HuH-7 (cell line): Measurements from ENCODE around the gene SIRT2.
"Not testable (repeated sequence)": the region's sequence is repeated elsewhere in the genome, so short reads cannot be mapped to it uniquely, and the experiment has no call there.

Experiments
- DNase-seq: peaks from one replicate; pipeline ENCODE4 v3.0.0; 2011; ENCODE audit warnings: low spot score

The SIRT2 gene

GRCh38 chr19:38867171-38867780 lies 32.1 kb downstream of the SIRT2 start:
- DNase-seq: no peak

- no peak for DNase-seq
These were observed 36.9 kb downstream of the SIRT2 start for GRCh38 chr19:38862321-38863059.

GRCh38 chr19:38861368-38861767 lies 38.0 kb downstream of the SIRT2 start:
- DNase-seq: no peak

GRCh38 chr19:38859631-38860204 lies 39.7 kb downstream of the SIRT2 start:
- DNase-seq: not testable (repeated sequence)

GRCh38 chr19:38856813-38857212 lies 42.6 kb downstream of the SIRT2 start:
- DNase-seq: no peak

GRCh38 chr19:38855751-38856150 lies 43.7 kb downstream of the SIRT2 start:
- not testable (repeated sequence) for DNase-seq

GRCh38 chr19:38854961-38855360 lies 44.5 kb downstream of the SIRT2 start:
- DNase-seq: not testable (repeated sequence)

GRCh38 chr19:38853214-38853613 lies 46.2 kb downstream of the SIRT2 start:
- DNase-seq: no peak

GRCh38 chr19:38852231-38853044 lies 47.0 kb downstream of the SIRT2 start:
- peak; percentile 67 for DNase-seq

- peak; percentile 89 for DNase-seq
These were observed 47.7 kb downstream of the SIRT2 start for GRCh38 chr19:38851622-38852230.

GRCh38 chr19:38850976-38851621 lies 48.3 kb downstream of the SIRT2 start:
- DNase-seq: no peak

GRCh38 chr19:38850436-38850975 lies 48.9 kb downstream of the SIRT2 start:
- no peak for DNase-seq

GRCh38 chr19:38849860-38850435 lies 49.5 kb downstream of the SIRT2 start, which contains the start of gene HNRNPL:
HNRNPL (minus strand) TSS chr19:38849986; CDS start chr19:38849966, 20 bp downstream.
- DNase-seq: peak; percentile 99

GRCh38 chr19:38849147-38849859 lies 50.1 kb downstream of the SIRT2 start:
- peak; percentile 99 for DNase-seq

- no peak for DNase-seq
These were observed 50.9 kb downstream of the SIRT2 start for GRCh38 chr19:38848299-38849146.

GRCh38 chr19:38846097-38846496 lies 53.3 kb downstream of the SIRT2 start:
- no peak for DNase-seq

GRCh38 chr19:38845374-38846024 lies 53.9 kb downstream of the SIRT2 start:
- no peak for DNase-seq

GRCh38 chr19:38844093-38844686 lies 55.2 kb downstream of the SIRT2 start:
- DNase-seq: no peak
